Measurements from ENCODE around the gene SH3RF3. TPM values are rescaled to one million over a fixed set of nuclear protein-coding genes. Genes with fewer than 3 reads are reported as not detected.

The SH3RF3 gene
- total and polyA plus RNA-seq, 9 of the 15 experiments (the other 6 are each of a cell fraction or from before 2014, with no cell fraction given), result 0.02 TPM; not detected in 8

DNA sequence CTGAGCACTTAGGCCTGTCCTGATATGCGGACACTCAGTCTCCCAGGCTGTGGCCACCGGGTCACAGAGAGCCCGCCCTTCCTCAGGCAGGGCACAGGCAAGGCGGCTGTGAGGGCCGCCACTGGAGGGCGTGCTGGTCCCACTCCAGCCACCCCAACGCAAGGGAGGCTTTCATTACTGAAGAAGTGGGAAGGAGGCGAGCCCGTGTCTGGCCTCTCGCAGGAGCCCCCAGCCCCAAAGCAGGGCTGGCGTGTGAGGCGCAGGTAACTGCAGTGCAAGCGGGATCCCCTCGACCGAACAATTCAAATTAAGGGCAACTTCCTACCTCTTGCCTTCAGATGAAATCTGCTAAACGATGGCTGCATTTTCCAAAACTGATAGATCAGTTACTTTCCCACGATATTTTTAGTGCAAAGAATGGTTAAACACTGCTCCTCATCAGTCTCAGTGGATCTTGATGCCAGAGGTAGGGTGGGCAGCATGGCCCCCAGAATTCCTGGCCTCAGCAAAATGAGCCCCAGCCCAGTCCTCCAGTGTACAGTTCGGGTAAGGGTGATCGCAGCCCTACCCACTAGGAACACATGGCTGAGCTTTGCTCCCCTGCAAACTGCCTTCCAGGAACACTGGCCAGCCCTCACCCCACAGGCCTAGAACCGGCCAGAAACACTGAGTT, 387.6 kb downstream of the SH3RF3 start (continued):
- no peak for TF ChIP-seq MYC (IDR thresholded peaks at IDR 0.05; ENCODE audit: low read depth, low read length)
- TF ChIP-seq MYC (CRISPR knock-in tag; IDR thresholded peaks at IDR 0.05; ENCODE audit: borderline replicate concordance, low read depth), result no peak
- peak; percentile 42; the same call in 1 of the 2 replicates for TF ChIP-seq REST (IDR thresholded peaks at IDR 0.05; ENCODE audit: borderline replicate concordance)
- TF ChIP-seq REST (CRISPR knock-in tag; IDR thresholded peaks at IDR 0.05; ENCODE audit: low read depth), result no peak
- TF ChIP-seq PHF8 (IDR thresholded peaks at IDR 0.05; ENCODE audit: borderline replicate concordance, low read length), result no peak
- no peak for TF ChIP-seq PHB (CRISPR knock-in tag; IDR thresholded peaks at IDR 0.05)
- no peak for TF ChIP-seq KLF6 (CRISPR knock-in tag; IDR thresholded peaks at IDR 0.05; ENCODE audit: borderline replicate concordance)
- TF ChIP-seq GTF2A2 (tag; IDR thresholded peaks at IDR 0.05), result no peak
- no peak for TF ChIP-seq ZNF124 (CRISPR knock-in tag; IDR thresholded peaks at IDR 0.05)
- peak; percentile 46; the same call in 1 of the 2 replicates for TF ChIP-seq RB1 (IDR thresholded peaks at IDR 0.05; ENCODE audit: low read depth)
- 0 out of 2 replicates have a peak, but pooled peaks have one; percentile 25 for TF ChIP-seq STAG1 (CRISPR knock-in tag; IDR thresholded peaks at IDR 0.05; ENCODE audit: borderline replicate concordance)
- peak; percentile 77 to 84 (median 78) for TF ChIP-seq CTCF (IDR thresholded peaks at IDR 0.05 in 2 of 3, conservative IDR thresholded peaks at IDR 0.05 in 1 of 3; ENCODE audit: insufficient read depth in 2 of 3, low read depth in 1 of 3, low read length in 3 of 3)
- TF ChIP-seq VEZF1 (CRISPR knock-in tag; IDR thresholded peaks at IDR 0.05), result peak; percentile 53; the same call in 1 of the 2 replicates
- TF ChIP-seq SMC3 (conservative IDR thresholded peaks at IDR 0.05; ENCODE audit: insufficient read depth, low read depth, low read length), result peak; percentile 81
